Urothelium cell line (cell line): ENCODE results near the gene LSP1.

ENCODE experiments used
- DNase-seq: peaks from one replicate; pipeline ENCODE4 v3.0.0; 2011; ENCODE audit warnings: low spot score, mixed read lengths
- FAIRE-seq: peaks from 2 replicates; lab custom pipeline; 2011; peaks lifted over from hg19 to GRCh38; lab: Jason Lieb, UNC

The LSP1 gene

DNA sequence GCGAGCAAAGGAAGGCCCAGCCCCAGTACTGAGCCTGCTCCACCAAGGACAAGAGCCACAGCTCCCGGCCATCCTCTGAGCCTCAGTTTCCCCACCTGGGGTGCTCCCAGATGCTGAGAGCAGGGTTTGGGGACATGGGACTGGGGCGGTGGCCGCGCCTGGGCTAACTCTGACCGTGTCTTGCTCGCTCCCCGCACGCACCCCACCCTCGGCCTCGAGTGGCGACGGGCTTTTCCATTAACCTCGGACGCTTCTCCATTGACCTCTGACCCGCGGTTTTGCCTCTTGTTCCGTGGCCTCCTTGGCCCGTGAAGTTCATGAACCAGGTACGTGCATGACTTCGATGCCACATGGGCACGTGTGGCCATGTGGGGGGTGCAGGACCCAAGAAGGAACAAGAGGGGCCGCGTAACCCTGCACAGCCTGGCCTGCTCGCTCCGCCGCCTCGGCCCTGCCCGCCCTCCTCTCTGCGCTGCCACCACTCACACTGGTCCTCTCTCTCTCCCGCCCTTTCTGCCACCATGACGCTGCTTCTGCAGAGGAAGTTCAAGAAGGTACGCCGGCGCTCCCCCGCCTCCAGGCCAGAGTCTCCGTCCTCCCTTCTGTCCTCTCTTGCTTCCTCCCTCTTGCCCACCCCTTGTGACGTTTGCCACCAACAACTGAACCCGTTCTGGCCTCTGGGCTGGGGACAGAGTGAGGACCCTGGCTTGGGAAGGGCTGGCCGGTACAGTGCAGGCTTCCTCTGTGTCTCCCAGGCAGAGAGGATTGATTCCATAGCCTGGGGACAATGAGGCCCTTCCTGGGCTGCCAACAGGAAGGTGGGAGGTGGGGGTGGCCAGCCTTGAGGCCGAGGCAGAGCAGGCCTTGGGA is 73.5 kb downstream of the LSP1 start:
- FAIRE-seq (no peak), DNase-seq (no peak)

DNA sequence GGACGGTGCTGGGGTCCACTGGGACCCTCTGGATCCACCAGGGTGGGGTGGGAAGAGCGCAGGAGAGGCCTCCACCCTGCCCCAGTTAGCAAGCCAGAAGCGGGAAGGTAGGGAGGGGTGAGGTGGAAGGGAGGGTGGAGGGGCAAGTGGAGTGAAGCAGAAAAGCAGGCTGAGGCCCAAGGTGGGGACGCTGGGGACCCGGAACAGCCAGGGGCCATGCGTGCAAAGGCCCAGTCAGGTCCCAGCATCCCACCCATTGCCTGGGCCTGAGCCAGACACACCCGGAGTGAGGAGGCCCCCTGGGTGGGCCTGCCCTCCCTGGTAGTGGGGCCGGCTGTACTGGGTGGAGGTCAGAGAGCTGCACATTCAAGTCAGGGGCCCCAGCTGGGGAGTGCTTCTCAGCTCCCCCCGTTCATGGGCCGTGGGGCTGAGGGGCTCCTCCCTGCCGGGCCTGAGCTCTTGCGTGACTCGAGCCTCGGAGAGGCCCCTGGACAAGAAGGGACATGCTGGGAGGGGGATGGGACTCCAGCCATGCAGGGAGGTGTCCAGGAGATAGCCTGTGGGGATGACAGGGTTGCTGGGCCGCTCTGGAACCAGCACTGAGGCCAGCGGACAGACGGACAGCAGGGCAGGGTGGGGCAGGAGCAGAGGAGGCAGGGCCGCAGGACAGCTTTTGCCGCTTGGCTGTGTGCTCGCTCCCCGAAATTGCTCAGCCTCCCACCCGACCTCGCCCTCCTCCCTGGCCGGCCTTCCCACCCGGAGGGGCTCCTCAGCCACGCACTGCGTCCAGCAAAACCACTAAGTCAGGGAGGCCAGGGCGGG is 74.4 kb downstream of the LSP1 start:
- FAIRE-seq (no peak), DNase-seq (no peak)

DNA sequence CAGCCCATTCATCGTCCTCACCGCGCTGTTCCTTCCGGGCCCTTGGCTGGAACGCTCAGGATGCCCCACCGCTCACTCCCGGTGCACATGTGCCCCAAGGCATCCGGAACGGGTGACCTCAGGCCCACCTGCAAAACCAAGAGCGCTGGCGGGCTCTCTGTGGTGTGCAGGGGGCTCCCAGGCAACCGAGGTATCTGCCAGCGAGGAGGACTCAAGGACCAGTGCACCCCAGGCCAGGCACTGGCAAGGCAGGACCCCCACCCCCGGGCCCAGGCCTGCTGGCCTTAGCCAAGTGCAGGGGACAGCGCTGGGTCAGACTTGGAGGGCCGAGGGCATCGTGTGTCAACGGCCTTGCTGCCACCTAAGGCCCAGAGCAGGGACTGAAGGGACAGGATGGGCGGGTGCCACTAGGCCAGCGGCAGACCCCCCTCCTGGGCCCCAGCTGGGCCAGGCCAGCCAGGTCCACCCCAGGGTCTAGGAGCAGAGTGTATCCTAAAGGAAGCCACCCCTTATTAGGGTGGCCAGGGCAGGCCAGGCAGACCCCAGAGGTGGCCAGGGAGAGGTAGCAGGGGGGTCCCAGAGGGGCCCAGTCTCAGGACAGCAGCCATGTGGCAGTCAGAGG is 75.1 kb downstream of the LSP1 start:
- DNase-seq (no peak), FAIRE-seq (no peak)

DNA sequence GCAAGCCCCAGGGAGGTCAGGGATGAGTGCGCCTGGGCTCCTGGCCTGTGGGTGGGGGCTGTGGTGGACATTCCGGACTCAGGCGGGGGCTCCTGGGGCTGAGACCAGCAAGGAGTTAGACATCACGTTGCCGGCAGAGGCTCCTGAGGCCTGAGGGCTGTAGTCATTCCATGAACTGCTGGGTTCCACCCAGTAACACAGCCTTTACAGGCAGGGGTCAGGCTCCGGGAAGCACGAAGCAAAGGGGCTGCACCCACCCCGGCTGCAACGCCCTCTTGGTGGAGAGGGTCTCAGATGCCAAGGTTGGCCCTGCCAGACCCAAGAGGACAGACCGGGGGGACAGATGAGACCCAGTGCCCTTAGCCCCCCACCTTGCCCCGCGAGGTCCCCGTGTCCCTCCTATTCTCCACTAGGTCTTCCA is 75.6 kb downstream of the LSP1 start:
- DNase-seq (no peak), FAIRE-seq (no peak)

DNA sequence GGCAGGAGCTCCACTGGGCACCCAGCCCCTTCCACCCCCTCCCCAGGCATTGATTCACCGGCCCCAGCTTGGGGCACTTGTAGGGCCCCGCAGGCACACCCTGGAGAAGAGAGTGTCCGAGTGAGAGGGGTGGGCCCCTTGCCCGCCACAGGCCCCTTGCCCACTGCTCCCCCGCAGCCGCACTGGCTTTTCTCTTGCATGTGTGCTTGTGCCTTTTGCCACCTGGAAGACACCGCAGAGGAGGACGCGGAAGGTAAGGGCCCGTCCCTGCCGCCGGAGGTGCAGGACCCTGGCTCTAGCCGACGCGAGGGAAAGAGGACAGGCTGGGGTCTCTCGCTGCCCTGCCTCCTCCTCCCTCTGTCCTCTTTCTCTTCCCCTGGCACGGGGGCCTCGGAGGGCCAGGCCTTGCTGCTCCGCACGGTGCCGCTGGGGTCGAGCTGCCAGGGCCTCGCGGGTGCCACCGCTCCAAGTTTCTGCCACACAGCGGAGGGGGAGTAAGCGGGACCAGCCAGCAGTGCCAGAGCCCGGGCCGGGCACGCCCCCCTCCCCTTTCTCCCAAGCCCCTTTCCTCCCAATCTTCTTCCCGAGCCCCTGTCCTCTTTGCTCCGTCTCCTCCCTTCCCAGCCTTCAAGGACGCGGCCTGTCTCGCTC is 76.1 kb downstream of the LSP1 start:
- DNase-seq (no peak), FAIRE-seq (no peak)

DNA sequence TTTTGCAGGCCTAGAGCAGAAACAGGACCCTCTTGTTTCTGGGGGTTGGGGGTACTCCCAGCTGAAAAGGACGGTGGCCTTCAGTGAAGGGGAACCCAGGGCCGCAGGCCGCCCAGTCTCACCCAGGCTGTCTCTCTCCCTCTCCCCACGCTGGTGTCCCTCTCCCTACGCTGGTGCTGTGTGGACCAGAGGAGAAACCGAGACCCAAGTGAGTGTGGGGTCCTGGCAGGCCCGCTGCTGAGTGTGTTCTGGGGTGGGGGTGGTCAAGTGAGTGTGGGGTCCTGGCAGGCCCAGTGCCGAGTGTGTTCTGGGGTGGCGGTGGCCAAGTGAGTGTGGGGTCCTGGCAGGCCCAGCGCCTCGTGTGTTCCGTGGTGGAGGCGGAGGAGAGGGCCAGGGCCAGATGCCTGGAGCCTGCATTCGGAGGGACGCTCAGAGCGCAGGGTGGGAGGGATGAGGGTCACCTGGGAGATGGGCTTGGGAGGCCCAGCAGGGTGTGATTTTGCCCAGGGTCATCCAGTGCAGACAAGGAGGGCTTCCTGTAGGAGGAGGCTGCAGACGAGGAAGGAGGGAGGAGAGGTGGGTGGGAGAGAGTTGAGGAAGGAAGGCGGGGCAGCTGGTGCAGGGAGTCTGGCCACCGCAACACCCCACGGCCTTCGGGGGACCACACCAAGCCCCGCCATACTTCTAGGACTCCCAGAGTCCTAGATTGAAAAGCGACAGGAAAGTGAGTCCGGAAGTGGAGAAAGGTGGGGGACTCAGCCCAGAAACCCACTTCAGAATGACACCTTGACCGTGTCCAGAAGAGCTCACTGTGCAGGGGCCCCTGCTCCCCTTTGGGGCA is 77.0 kb downstream of the LSP1 start:
- no peak for FAIRE-seq
- no peak for DNase-seq

DNA sequence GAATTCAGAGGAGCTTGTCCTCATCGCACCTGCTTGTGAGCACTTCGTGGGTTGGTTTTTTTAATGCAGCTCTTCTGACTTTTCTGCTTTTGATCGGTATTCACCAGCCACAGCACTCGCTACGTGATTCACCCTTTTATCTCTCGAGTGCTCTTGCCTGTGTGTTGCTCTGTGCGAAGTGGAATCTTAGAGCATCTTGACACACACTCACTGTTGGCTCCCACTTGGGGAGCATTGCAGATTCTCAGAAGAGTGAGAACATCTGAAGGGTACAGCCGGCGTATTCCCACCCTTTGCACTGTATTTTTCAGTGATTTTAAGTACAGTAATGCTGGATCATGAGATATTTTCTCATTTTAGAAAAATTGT is 77.6 kb downstream of the LSP1 start:
- no peak for FAIRE-seq
- no peak for DNase-seq

DNA sequence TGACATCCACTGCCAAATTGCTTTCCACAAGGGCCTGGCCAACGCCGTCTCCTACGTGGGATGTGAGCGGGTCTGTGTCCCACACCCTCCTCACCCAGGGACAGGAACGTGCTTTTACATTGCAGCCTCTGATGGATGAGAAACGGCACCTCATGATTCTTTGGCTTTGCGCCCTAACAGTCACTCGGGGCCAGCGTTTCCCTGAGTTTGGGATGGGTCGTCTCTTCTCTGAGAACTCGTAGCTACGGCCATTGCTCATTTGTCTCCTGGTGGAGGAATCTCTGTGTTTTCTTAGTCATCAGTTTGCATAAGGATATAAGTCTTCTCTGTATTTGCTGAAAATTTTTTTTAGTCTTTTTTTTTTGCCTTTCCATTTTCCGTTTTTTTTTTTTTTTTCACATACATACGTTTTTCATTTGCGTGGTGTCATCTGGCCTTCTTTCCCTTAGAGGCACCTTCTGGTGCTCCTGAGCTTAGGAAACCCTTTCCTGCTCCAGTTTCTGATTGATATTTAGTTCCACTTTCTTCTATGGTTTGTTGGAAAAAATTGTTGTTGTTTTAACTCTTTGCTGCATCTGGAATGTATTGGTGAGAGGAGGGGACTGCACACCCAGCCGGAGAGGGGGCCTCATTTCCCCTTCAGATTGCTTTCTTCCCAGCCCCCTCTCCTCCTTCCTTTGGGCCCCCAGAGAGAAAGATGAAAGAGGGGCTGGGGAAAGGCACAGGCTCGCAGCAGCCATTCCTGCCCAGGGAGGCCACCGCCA is 78.6 kb downstream of the LSP1 start:
- no peak for DNase-seq
- FAIRE-seq = no peak

DNA sequence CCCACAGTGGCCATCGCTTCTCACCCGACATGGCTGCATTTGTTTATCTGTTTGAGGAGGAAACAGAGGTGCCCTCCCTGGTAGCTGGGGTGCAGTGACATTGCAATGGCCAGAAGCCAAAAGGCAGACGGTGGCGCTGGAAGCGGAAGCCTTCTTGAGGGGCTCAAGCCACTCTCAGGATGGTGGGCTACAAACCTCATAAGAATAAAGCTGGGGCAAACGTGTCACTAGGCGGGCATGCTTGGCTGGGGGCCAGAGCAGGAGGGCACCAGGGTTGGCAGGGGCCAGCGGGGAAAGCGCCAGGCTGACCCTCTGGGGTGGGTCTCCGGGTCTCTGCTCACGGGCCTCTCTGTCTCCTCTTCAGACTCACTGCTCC is 79.2 kb downstream of the LSP1 start:
- no peak for FAIRE-seq
- no peak for DNase-seq

DNA sequence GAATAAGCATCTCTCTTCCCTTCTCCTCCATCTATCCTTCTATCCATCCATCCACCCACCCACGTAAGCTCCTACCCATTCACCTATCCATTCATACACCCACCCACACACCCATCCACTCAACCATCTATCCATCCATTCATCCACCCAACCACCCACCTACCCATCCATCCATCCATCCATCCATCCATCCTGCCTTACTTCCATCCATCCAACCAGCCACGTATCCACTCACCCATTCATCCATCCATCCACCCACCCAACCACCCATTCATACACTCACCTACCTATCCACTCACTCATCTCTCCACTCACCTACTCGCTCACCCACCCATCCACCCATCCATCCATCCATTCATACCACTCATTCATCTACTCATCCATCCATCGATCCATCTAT is 79.8 kb downstream of the LSP1 start:
- FAIRE-seq = no peak
- no peak for DNase-seq

DNA sequence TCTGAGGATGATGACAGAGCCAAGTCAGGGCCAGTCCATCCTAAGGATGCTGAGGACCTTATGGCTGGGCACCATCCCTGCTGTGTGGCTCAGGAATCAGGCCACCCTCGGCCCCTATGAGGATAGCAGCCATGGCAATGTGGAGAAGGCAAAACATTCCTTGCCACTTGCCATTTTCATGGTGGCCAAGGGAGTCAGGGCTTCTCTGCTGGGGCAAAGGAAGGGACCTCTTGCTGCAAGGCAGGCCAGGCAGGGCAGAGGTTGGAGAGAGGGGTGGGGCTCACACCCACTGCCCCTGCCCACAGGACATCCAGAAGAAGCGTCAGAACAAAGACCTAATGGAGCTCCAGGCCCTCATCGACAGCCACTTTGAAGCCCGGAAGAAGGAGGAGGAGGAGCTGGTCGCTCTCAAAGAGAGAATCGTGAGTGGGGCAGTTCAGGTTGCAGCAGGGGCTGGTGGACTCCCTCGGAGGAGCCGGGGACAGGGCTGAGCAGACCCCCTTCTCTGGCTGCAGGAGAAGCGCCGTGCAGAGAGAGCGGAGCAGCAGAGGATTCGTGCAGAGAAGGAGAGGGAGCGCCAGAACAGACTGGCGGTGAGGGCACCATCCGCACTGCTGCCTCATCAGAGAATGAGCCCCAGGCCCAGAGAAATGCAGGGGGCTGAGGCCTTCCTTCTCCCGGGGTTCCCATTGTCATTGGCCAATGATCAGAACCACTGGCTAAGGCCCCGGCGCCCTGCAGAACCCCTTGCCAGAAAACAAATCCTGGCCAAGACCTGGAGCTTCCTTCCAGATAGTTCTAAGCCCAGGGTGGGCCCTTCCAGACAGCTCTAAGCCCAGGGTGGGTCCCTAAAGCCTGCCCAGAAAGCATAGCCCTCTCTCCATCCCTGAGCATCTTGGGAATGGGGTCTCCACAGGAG is 80.8 kb downstream of the LSP1 start:
- FAIRE-seq (no peak), DNase-seq (no peak)

DNA sequence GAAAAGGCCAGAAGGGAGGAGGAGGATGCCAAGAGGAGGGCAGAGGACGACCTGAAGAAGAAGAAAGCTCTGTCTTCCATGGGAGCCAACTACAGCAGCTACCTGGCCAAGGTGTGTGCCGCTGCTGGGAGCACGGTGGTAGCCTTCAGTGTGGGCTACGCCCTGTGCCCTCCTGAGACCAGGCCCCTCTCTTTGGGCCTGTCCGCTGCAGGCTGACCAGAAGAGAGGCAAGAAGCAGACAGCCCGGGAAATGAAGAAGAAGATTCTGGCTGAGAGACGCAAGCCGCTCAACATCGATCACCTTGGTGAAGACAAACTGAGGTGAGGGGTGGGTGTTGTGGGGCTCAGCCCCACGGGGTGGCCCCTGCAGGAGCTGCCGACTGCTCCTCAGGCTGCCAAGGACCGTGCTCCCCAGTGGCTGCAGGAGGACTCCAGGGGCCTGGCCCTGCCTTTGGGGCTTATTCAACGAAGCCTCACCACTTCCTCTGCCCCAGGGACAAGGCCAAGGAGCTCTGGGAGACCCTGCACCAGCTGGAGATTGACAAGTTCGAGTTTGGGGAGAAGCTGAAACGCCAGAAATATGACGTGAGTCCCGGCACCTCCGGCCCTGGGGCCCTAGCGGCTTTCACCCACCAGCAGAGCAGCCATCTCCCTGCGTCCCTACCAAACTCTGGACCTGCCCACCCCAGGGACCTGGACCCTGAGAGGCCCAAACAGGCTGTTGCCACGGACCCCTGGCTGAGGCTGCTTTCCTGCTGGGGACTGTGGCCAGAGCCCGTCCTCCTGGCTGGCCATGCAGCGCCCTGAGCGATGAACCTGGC is 81.7 kb downstream of the LSP1 start:
- DNase-seq (no peak), FAIRE-seq (no peak)

DNA sequence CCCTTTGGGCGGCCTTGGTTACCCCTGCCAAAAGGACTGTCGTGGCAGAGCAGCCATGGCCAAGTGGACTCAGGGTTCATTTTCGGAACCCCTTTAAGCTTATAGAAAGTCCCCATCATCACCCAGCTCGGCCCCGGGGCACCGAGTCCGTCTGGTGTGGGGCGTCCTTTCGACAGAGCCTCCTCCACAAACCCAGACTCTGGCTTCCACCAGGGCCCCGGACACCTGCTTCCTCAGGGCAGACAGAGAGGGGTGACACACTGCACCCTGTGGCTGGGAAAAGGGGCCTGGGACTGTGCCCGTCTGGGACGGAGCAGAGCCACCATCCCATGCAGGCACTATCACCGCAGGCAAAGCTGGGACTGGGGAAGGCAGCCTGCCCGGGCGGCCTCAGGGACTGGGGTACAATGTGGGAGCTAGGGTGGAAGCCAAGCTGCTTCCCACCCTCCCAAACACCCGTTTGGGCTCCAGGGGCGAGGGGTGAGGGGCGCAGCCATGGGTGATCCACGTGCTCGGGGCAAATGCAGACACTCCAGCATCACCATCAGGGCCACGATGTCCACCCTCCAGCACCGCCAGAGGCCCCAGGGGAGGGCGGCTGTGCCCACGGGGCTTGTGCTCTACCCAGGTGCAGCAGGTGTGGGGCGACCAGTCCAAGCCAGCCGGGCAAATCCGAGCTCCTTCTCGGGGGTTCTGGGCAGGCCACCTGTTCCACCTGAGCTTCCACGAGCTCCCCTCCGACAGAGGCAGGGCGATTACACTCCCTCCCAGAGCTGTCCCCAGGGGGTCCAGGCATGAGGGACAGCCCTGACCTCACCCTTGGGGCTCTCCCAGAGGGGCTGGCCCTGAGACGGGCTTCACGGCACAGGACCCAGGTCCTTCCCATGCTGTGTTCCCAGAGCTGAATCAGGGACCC is 82.5 kb downstream of the LSP1 start:
- FAIRE-seq = no peak
- no peak for DNase-seq

DNA sequence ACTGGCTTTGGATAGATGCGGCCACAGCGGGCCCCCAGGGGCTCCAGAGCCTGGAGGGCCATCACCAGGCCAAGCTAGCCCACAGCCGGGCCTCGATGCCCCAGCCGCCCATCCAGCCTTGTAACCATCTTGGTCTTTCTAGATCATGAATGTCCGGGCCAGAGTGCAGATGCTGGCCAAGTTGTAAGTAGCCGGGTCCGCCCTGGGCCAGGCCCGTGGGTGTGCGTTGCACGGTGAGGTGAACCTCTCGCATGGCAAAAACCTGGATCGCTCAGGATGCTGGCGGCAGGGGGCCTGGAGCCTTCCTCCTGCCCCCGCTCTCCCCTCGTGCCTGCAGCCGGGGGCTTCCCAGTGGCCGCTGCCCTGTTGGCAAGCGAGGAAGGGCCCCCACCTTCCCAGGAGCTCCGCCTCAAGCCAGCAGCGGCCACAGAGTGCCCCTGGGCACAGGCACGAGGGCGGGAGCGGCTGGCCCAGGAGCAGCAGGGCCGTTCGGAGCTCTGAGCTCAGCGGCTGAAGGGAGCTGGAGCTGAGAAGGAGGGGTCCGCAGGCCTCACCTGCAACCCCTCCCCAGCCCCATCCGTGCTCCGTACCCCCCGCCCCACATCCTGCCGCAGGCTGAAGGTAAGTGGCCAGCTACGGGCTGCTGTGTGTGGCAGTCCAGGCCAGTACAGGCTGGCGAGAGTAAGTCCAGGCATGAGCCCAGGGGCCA is 83.3 kb downstream of the LSP1 start:
- DNase-seq (no peak), FAIRE-seq (no peak)

DNA sequence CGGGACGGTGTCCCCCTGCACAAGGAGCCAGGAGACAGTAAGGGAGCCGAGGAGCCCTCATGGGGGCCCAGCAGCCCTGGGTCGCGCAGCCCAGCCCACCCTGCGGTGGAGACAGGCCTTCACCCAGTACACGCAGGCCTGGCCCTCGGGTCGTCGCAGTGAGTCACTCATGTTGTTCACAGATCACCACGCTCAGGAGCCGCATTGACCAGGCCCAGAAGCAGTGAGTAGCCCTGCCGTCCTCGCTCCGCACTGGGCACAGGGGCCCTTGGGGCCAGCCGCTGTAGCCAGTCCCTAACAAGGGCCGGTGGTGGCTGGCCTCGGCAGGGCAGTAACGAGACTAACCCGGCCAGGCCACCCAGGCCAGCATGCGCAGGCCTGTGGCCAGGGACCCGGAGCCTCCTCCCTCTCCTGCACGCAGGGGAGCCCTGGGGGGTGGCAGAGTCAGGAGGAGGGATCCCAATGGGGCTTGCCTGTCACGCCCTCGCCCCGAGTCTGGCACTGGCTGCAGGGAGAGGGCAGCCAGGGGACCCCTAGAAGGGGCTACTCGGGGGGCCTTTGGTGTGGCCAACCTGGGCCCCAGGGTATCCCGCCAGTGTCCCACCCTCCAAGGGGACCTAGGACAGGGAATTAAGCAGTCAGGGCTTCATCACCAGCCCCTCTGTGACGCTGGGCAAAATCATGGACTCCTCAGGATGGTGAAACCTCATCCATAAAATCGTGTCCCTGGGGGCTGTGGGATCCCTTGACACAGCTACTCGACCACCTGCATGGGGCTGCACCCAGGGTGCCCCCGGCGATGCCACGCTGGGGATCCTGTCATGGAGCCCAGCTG is 84.1 kb downstream of the LSP1 start:
- FAIRE-seq = no peak
- DNase-seq = no peak
